MCF 10A (cell line): ENCODE measurements around the gene PRPS1. TPM values are rescaled to one million over a fixed set of nuclear protein-coding genes. Genes with fewer than 3 reads are reported as not detected.
A peak's percentile ranks its signal among the peaks of the same experiment; 100 is the strongest.

Source experiments
- BruUV-seq: library from RNA; stranded (reverse); fragments of 400-500 nt; replicated peaks from 2 replicates; lab custom pipeline; 2021; lab: Mats Ljungman, UMichigan
- CTCF ChIA-PET: fragments of 300-600 bp; sonication (Branson Sonifier 250); formaldehyde crosslinking; extraction: SDS; loops from one replicate; lab custom pipeline; 2021; ENCODE audit warnings: antibody characterized with exemption, inconsistent platforms; lab: Yijun Ruan, JAX
- POLR2A ChIA-PET: fragments of 300-600, 350-650 bp; sonication (Branson Sonifier 250); formaldehyde crosslinking; extraction: SDS; loops from one replicate; lab custom pipeline; 2020; ENCODE audit warnings: antibody characterized with exemption, inconsistent platforms; lab: Yijun Ruan, JAX
- DNase-seq: peaks from one replicate; pipeline ENCODE4 v3.0.0-alpha.2; 2018; ENCODE audit not compliant: unreplicated experiment
- H3K27ac Mint-ChIP-seq: one replicate; pipeline ENCODE4 v1.8.0; 2022; ENCODE audit warnings: mild to moderate bottlenecking, low read depth, mixed read lengths; ENCODE audit not compliant: unreplicated experiment
- H3K27me3 Mint-ChIP-seq: one replicate; pipeline ENCODE4 v1.8.0; 2022; ENCODE audit warnings: mixed read lengths; ENCODE audit not compliant: insufficient read depth, unreplicated experiment
- H3K36me3 Mint-ChIP-seq: one replicate; pipeline ENCODE4 v1.8.0; 2022; ENCODE audit warnings: mild to moderate bottlenecking, moderate library complexity, mixed read lengths; ENCODE audit not compliant: insufficient read depth, unreplicated experiment
- H3K4me1 Mint-ChIP-seq: one replicate; pipeline ENCODE4 v1.8.0; 2022; ENCODE audit warnings: mixed read lengths; ENCODE audit not compliant: insufficient read depth, unreplicated experiment
- H3K4me3 Mint-ChIP-seq: one replicate; pipeline ENCODE4 v1.8.0; 2022; ENCODE audit warnings: mild to moderate bottlenecking, moderate library complexity, mixed read lengths; ENCODE audit not compliant: unreplicated experiment
- H3K9me3 Mint-ChIP-seq: one replicate; pipeline ENCODE4 v1.8.0; 2022; ENCODE audit warnings: mixed read lengths; ENCODE audit not compliant: unreplicated experiment
- intact Hi-C: fragments of 100-400 bp; cut with micrococcal nuclease; formaldehyde crosslinking; loops from 2 replicates; pipeline ENCODE4 v1.14.1; 2022
- total RNA-seq: library from RNA; stranded (reverse); gene quantifications from 2 replicates; pipeline ENCODE4 v1.2.3, GENCODE V29; 2022
- TF ChIP-seq, protein P1 (sequence below): fragments of 200-600 bp; IDR thresholded peaks from one replicate; pipeline ENCODE4 v1.8.0; 2022; ENCODE audit warnings: antibody characterized with exemption, mild to moderate bottlenecking; ENCODE audit not compliant: unreplicated experiment

Gene PRPS1
- total RNA-seq, 1 experiment from 2014 or later: 27.9 TPM

DNA sequence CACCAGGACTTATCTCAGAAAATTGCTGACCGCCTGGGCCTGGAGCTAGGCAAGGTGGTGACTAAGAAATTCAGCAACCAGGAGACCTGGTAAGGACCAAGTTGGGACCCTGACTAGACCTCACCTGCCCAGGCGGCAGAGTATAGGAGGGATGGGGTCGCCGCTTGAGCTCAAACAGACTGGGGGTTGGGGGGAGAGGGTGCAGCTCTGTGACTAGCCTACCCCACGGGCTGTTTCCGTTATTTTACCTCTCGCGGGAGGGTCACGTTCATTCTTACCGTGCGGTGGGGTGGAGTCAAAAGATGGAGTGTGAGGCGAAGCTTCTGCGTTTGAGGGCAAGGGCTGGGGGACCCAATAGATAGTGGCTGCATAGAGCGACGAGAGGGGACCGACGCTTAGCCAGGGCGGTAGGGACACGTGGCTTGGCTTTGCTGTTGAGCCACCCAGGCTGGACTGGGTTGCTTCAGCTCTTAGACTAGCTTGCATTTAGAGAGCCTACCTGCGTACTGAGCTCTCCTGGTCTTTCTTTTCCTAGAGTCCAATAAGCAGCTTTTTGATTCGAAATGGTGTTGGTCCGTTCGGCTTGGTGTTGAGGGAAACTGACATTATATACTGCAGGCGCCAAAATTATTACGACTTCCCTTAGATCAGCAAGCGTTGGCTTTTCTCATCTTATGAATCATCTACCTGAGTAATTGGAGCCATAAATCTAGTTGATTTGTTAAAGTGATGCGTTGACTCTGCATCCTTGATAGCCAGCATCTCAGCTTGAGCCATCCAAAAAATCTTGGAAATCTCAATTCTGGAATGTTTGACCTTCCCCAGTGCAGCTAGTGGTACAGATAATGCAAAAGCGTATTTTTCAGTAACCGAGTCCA is 591 bp downstream of the PRPS1 start:
- Mint-ChIP-seq H3K27me3 (peaks cover 39% of the 10 kb centered on the region), H3K27ac (no peak overlapping the region), H3K4me1 (no peaks in the 10 kb centered on the region), H3K4me3 (peak overlapping the region; percentile 79), H3K36me3 (peaks cover 5% of the 10 kb centered on the region), H3K9me3 (no peaks in the 10 kb centered on the region)
- CTCF ChIA-PET: interaction anchor here (0.7 to 1.7 kb wide), 9 partner anchors 14 to 630 kb away, joined by 3 to 6 read pairs (median 3); no protein-coding TSS in a partner anchor
- POLR2A ChIA-PET: interaction anchor here (0.6 to 3.2 kb wide), 27 partner anchors 9 to 825 kb away, joined by 3 to 19 read pairs (median 4); partner anchors contain the start of genes ATG4A, MID2, MORC4 and PSMD10
- BruUV-seq: TSS peak; percentile 43
- DNase-seq: peak; percentile 35
- TF ChIP-seq, protein P1, sequence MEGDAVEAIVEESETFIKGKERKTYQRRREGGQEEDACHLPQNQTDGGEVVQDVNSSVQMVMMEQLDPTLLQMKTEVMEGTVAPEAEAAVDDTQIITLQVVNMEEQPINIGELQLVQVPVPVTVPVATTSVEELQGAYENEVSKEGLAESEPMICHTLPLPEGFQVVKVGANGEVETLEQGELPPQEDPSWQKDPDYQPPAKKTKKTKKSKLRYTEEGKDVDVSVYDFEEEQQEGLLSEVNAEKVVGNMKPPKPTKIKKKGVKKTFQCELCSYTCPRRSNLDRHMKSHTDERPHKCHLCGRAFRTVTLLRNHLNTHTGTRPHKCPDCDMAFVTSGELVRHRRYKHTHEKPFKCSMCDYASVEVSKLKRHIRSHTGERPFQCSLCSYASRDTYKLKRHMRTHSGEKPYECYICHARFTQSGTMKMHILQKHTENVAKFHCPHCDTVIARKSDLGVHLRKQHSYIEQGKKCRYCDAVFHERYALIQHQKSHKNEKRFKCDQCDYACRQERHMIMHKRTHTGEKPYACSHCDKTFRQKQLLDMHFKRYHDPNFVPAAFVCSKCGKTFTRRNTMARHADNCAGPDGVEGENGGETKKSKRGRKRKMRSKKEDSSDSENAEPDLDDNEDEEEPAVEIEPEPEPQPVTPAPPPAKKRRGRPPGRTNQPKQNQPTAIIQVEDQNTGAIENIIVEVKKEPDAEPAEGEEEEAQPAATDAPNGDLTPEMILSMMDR: no peak
- intact Hi-C loops: loop anchor here (1.0 to 5.0 kb wide), 2 partner anchors 25 to 92 kb away; no protein-coding TSS in a partner anchor

DNA sequence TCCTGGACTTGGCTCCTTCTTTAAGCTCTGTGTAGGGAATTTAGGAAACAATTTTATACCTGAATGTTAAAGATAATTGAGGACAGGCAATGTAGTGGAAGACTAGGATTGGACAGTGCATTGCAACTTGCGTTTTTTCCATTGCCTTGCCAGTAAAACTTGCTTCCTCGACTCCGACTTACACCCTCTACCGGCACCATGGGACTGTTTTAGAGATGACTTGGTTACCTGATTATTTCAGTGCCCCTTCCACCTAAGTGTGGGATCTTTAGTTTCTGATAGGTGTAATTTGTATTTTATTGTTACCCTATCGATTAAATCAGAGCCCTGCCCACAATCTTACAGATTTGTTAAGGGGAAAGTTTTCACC is 1.2 kb downstream of the PRPS1 start:
- intact Hi-C loops: loop anchor here (5.0 kb wide), 1 partner anchor 92 kb away; no protein-coding TSS in a partner anchor
- Mint-ChIP-seq H3K27me3 (peaks cover 33% of the 10 kb centered on the region), H3K36me3 (peaks cover 5% of the 10 kb centered on the region), H3K27ac (no peak overlapping the region), H3K9me3 (no peaks in the 10 kb centered on the region), H3K4me3 (peak overlapping the region; percentile 79), H3K4me1 (no peaks in the 10 kb centered on the region)
- BruUV-seq: no TSS peak
- TF ChIP-seq, protein P1: no peak
- ChIA-PET POLR2A (interaction anchor here (0.7 to 3.2 kb wide), 13 partner anchors 13 to 826 kb away, joined by 3 to 19 read pairs (median 4); partner anchors contain the start of genes MID2, MORC4 and RBM41), CTCF (interaction anchor here (0.6 to 1.7 kb wide), 11 partner anchors 12 to 1216 kb away, joined by 3 to 6 read pairs (median 5); partner anchors contain the start of gene TSC22D3)
- peak; percentile 29 for DNase-seq

- Mint-ChIP-seq H3K4me3 (peak overlapping the region; percentile 79), H3K27ac (no peak overlapping the region)
Measured at GRCh38 chrX:107630031-107630689, 1.9 kb downstream of the PRPS1 start.

More at GRCh38 chrX:107630031-107630689, 1.9 kb downstream of the PRPS1 start:
- no peak for DNase-seq
- H3K36me3 Mint-ChIP-seq: peaks cover 5% of the 10 kb centered on the region
- BruUV-seq: no TSS peak
- no peaks in the 10 kb centered on the region for H3K9me3 Mint-ChIP-seq
- intact Hi-C loops: no loop called here
- POLR2A ChIA-PET: interaction anchor here (0.7 to 3.2 kb wide), 4 partner anchors 19 to 560 kb away, joined by 3 to 19 read pairs (median 8); no protein-coding TSS in a partner anchor
- H3K27me3 Mint-ChIP-seq: peaks cover 27% of the 10 kb centered on the region
- TF ChIP-seq, protein P1: no peak
- CTCF ChIA-PET: interaction anchor here (0.6 to 1.7 kb wide), 11 partner anchors 11 to 1216 kb away, joined by 3 to 6 read pairs (median 4); partner anchors contain the start of gene TSC22D3
- H3K4me1 Mint-ChIP-seq: no peaks in the 10 kb centered on the region
